Measurements from ENCODE around the gene GRM8.

Gene GRM8

DNA sequence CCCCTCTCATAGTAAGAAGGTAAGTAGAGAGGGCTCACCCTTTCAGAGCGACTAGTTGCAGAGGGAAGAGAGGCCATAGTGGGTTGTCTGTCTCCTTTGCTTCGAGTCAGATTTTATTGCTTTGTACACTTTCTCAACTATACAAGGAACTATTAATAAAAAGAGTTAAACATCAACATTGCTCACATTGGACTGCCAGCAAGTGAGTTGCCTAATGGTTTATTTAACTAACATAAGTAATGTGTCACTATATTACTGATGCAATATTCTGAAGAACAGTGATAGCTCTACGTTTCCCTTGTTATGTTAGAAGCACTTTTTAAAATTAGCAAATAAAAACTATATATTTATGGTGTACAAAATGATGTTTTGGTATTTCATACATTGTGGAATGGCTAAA lies 451.0 kb downstream of the GRM8 start:
- no peak for TF ChIP-seq TAF1 (IDR thresholded peaks at IDR 0.05; ENCODE audit: borderline replicate concordance, insufficient read depth, low read length)

DNA sequence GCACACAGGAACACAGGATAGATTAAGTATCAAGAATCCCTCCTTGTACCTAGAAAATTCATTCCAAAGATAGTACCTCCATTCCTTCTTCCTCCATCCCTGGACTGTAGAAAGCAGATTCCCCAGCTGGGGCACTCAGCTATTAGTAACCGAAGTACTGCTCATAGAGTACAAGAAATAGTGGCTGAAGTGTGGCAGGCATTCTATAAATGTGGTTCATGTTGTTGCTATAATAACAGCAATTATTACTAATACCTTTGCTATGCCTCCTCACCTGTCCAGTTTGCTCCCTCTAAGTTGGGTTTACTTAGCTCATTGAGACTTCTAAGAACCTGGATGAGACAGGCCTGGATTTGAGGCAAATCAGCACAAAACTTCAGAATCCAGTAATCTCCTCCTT lies 453.2 kb downstream of the GRM8 start:
- no peak for TF ChIP-seq POLR2AphosphoS5 (IDR thresholded peaks at IDR 0.05; ENCODE audit: low read depth, low read length)

DNA sequence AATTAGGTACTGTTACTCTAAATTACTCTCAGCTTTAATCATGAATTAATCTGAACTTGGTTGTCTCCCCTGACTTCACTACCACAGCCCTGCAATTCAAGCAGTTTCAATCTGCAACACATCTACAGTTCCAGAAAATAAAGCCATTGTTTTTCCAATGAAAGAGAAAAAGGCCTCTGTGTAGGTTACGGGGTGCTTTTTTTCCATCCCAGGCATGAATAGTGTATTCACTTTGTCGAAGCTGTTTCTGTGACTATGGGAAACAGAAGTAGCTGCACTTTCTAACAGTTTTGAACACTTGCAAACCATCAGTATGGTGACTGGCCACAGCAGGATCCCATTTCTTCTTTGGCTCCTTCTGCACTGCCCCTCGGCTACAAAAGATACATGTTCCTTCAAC lies 460.2 kb downstream of the GRM8 start:
- TF ChIP-seq SIN3A (IDR thresholded peaks at IDR 0.05; ENCODE audit: borderline replicate concordance, insufficient read depth, low read length) = no peak
- no peak for TF ChIP-seq FOXP2 (optimal IDR thresholded peaks at IDR 0.05; ENCODE audit: borderline replicate concordance, extremely low read depth, extremely low read length, insufficient read depth)
- TF ChIP-seq TAF1 (IDR thresholded peaks at IDR 0.05; ENCODE audit: borderline replicate concordance, insufficient read depth, low read length) = no peak
- TF ChIP-seq, protein P1, sequence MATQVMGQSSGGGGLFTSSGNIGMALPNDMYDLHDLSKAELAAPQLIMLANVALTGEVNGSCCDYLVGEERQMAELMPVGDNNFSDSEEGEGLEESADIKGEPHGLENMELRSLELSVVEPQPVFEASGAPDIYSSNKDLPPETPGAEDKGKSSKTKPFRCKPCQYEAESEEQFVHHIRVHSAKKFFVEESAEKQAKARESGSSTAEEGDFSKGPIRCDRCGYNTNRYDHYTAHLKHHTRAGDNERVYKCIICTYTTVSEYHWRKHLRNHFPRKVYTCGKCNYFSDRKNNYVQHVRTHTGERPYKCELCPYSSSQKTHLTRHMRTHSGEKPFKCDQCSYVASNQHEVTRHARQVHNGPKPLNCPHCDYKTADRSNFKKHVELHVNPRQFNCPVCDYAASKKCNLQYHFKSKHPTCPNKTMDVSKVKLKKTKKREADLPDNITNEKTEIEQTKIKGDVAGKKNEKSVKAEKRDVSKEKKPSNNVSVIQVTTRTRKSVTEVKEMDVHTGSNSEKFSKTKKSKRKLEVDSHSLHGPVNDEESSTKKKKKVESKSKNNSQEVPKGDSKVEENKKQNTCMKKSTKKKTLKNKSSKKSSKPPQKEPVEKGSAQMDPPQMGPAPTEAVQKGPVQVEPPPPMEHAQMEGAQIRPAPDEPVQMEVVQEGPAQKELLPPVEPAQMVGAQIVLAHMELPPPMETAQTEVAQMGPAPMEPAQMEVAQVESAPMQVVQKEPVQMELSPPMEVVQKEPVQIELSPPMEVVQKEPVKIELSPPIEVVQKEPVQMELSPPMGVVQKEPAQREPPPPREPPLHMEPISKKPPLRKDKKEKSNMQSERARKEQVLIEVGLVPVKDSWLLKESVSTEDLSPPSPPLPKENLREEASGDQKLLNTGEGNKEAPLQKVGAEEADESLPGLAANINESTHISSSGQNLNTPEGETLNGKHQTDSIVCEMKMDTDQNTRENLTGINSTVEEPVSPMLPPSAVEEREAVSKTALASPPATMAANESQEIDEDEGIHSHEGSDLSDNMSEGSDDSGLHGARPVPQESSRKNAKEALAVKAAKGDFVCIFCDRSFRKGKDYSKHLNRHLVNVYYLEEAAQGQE (IDR thresholded peaks at IDR 0.05; ENCODE audit: insufficient read depth in 1 of 2, low read depth in 2 of 2, low read length in 2 of 2) = no peak
- TF ChIP-seq POLR2AphosphoS5 (IDR thresholded peaks at IDR 0.05; ENCODE audit: low read depth, low read length) = no peak

GRCh38 chr7:126791306-126791705 lies 461.4 kb downstream of the GRM8 start:
- no peak for TF ChIP-seq FOXP2 (optimal IDR thresholded peaks at IDR 0.05; ENCODE audit: borderline replicate concordance, extremely low read depth, extremely low read length, insufficient read depth)
- TF ChIP-seq SIN3A (IDR thresholded peaks at IDR 0.05; ENCODE audit: borderline replicate concordance, insufficient read depth, low read length) = no peak
- TF ChIP-seq TAF1 (IDR thresholded peaks at IDR 0.05; ENCODE audit: borderline replicate concordance, insufficient read depth, low read length) = no peak
- TF ChIP-seq POLR2AphosphoS5 (IDR thresholded peaks at IDR 0.05; ENCODE audit: low read depth, low read length) = no peak
- TF ChIP-seq, protein P1 (IDR thresholded peaks at IDR 0.05; ENCODE audit: insufficient read depth in 1 of 2, low read depth in 2 of 2, low read length in 2 of 2) = no peak

GRCh38 chr7:126790763-126791162 lies 462.0 kb downstream of the GRM8 start:
- TF ChIP-seq, protein P1 (IDR thresholded peaks at IDR 0.05; ENCODE audit: insufficient read depth in 1 of 2, low read depth in 2 of 2, low read length in 2 of 2) = no peak
- TF ChIP-seq FOXP2 (optimal IDR thresholded peaks at IDR 0.05; ENCODE audit: borderline replicate concordance, extremely low read depth, extremely low read length, insufficient read depth) (no peak), SIN3A (IDR thresholded peaks at IDR 0.05; ENCODE audit: borderline replicate concordance, insufficient read depth, low read length) (no peak), TAF1 (IDR thresholded peaks at IDR 0.05; ENCODE audit: borderline replicate concordance, insufficient read depth, low read length) (no peak), POLR2AphosphoS5 (IDR thresholded peaks at IDR 0.05; ENCODE audit: low read depth, low read length) (no peak)

GRCh38 chr7:126783613-126784012 lies 469.1 kb downstream of the GRM8 start:
- TF ChIP-seq POLR2AphosphoS5 (IDR thresholded peaks at IDR 0.05; ENCODE audit: low read depth, low read length) (no peak), FOXP2 (optimal IDR thresholded peaks at IDR 0.05; ENCODE audit: borderline replicate concordance, extremely low read depth, extremely low read length, insufficient read depth) (no peak), TAF1 (IDR thresholded peaks at IDR 0.05; ENCODE audit: borderline replicate concordance, insufficient read depth, low read length) (no peak), SIN3A (IDR thresholded peaks at IDR 0.05; ENCODE audit: borderline replicate concordance, insufficient read depth, low read length) (no peak)
- TF ChIP-seq, protein P1 (IDR thresholded peaks at IDR 0.05; ENCODE audit: insufficient read depth in 1 of 2, low read depth in 2 of 2, low read length in 2 of 2) = no peak

Measured in PFSK-1 (cell line).